Calu3 (cell line): ENCODE data around the gene MKRN1. TPM values are rescaled to one million over a fixed set of nuclear protein-coding genes. Genes with fewer than 3 reads are reported as not detected.

Source experiments
- Bru-seq: library from RNA; stranded (reverse); fragments of 400-500 nt; gene quantifications from one replicate; lab custom pipeline; 2021; lab: Mats Ljungman, UMichigan
- BruChase-seq, 2 experiments: library from RNA; stranded (reverse); fragments of 400-500 nt; gene quantifications; one replicate each; lab custom pipeline; 2021; lab: Mats Ljungman, UMichigan
- BruUV-seq: library from RNA; stranded (reverse); fragments of 400-500 nt; replicated peaks from 2 replicates; lab custom pipeline; 2021; lab: Mats Ljungman, UMichigan
- CTCF ChIA-PET: fragments of 300-600 bp; sonication (Branson Sonifier 250); formaldehyde crosslinking; loops from one replicate; lab custom pipeline; 2022; ENCODE audit warnings: antibody characterized with exemption; lab: Charles Lee
- DNase-seq: peaks from one replicate; pipeline ENCODE4 v3.0.0; 2022
- H3K27ac Mint-ChIP-seq: one replicate; pipeline ENCODE4 v1.8.0; 2022; ENCODE audit warnings: mixed read lengths; ENCODE audit not compliant: unreplicated experiment
- H3K27me3 Mint-ChIP-seq: one replicate; pipeline ENCODE4 v1.8.0; 2022; ENCODE audit warnings: mixed read lengths; ENCODE audit not compliant: unreplicated experiment
- H3K36me3 Mint-ChIP-seq: one replicate; pipeline ENCODE4 v1.8.0; 2022; ENCODE audit warnings: mild to moderate bottlenecking, moderate library complexity, mixed read lengths; ENCODE audit not compliant: insufficient read depth, unreplicated experiment
- H3K4me1 Mint-ChIP-seq: one replicate; pipeline ENCODE4 v1.8.0; 2022; ENCODE audit warnings: mild to moderate bottlenecking, low read depth, mixed read lengths; ENCODE audit not compliant: unreplicated experiment
- H3K4me3 Mint-ChIP-seq: one replicate; pipeline ENCODE4 v1.8.0; 2022; ENCODE audit warnings: mild to moderate bottlenecking, low read depth, moderate library complexity, mixed read lengths; ENCODE audit not compliant: unreplicated experiment
- H3K9me3 Mint-ChIP-seq: one replicate; pipeline ENCODE4 v1.8.0; 2022; ENCODE audit warnings: low read depth, mixed read lengths; ENCODE audit not compliant: unreplicated experiment
- CTCF ChIP-seq: fragments of 200-600 bp; IDR thresholded peaks from one replicate; pipeline ENCODE4 v1.8.0; 2022; ENCODE audit warnings: antibody characterized with exemption; ENCODE audit not compliant: unreplicated experiment
- intact Hi-C: fragments of 100-400 bp; cut with micrococcal nuclease; formaldehyde crosslinking; loops from one replicate; pipeline ENCODE4 v1.10.0; 2022; ENCODE audit not compliant: unreplicated experiment
- long read RNA-seq: library from polyadenylated mRNA; stranded (forward); transcript quantifications from one replicate; pipeline ENCODE4 v2.0.0, GENCODE V29; 2022
- total RNA-seq: library from RNA; stranded (reverse); gene quantifications from 2 replicates; pipeline ENCODE4 v1.2.3, GENCODE V29; 2022

The MKRN1 gene
- total RNA-seq, result 83.9 and 85.3 TPM in 2 replicates
- Bru-seq, nascent RNA, result percentile 85 among the genes with signal in this experiment
- percentile 91 among the genes with signal in this experiment for BruChase-seq, experiment 1, labeled RNA remaining after a 6-hour chase
- percentile 89 among the genes with signal in this experiment for BruChase-seq, experiment 2, labeled RNA remaining after a 2-hour chase
- long read RNA-seq, transcript MKRN1-201 (8 exons, 3,151 nt), result major isoform, 128 of 187 reads
- long read RNA-seq, transcript MKRN1-202 (5 exons, 1,601 nt), result minor isoform, 30 of 187 reads
- long read RNA-seq, partial matches to known transcripts, result 6 of 187 reads
- long read RNA-seq, other reads (novel, unspliced or antisense), result 20 of 187 reads

GRCh38 chr7:140479062-140479738 is at the start of gene MKRN1:
TSS of gene MKRN1 (minus strand) at chr7:140479505. CDS start at chr7:140479344, 161 bp downstream.
- DNase-seq, result peak; percentile 97
- Mint-ChIP-seq H3K4me1 (no peaks in the 10 kb centered on the region), H3K4me3 (peak within 1 kb of the TSS; percentile 77), H3K27ac (peak within 1 kb of the TSS; percentile 84), H3K9me3 (no peaks in the 10 kb centered on the region), H3K27me3 (no peaks in the 10 kb centered on the region), H3K36me3 (peaks cover 24% of the 10 kb centered on the region)
- no TSS peak for BruUV-seq
- intact Hi-C loops, result loop anchor here (5.0 to 10.0 kb wide), 3 partner anchors 33 to 422 kb away; partner anchors contain the start of gene KDM7A
- CTCF ChIA-PET, result no interaction called here
- TF ChIP-seq CTCF, result no peak

GRCh38 chr7:140526787-140527664 is 47.7 kb upstream of the MKRN1 start:
- CTCF ChIA-PET, result interaction anchor here (0.9 kb wide), 1 partner anchor 9 kb away, joined by 3 read pairs; no protein-coding TSS in a partner anchor
- Mint-ChIP-seq H3K27me3 (peaks cover 32% of the 10 kb centered on the region), H3K4me1 (peaks cover 13% of the 10 kb centered on the region), H3K4me3 (peak overlapping the region; percentile 67), H3K9me3 (no peaks in the 10 kb centered on the region), H3K27ac (no peak overlapping the region), H3K36me3 (peaks cover 4% of the 10 kb centered on the region)
- TF ChIP-seq CTCF, result no peak
- peak; percentile 17 for DNase-seq
- intact Hi-C loops, result no loop called here
- no TSS peak for BruUV-seq

GRCh38 chr7:140526214-140526613 is 46.9 kb upstream of the MKRN1 start:
- H3K27me3 Mint-ChIP-seq, result peaks cover 24% of the 10 kb centered on the region
- no peak overlapping the region for H3K4me3 Mint-ChIP-seq
- H3K9me3 Mint-ChIP-seq, result no peaks in the 10 kb centered on the region
- peaks cover 4% of the 10 kb centered on the region for H3K36me3 Mint-ChIP-seq
- no peak for DNase-seq
- no TSS peak for BruUV-seq
- no peak overlapping the region for H3K27ac Mint-ChIP-seq
- no peak for TF ChIP-seq CTCF
- peaks cover 13% of the 10 kb centered on the region for H3K4me1 Mint-ChIP-seq
- CTCF ChIA-PET, result interaction anchor here (0.5 to 0.9 kb wide), 3 partner anchors 8 to 122 kb away, joined by 3 to 9 read pairs (median 5); no protein-coding TSS in a partner anchor
- intact Hi-C loops, result no loop called here

GRCh38 chr7:140525743-140526142 is 46.4 kb upstream of the MKRN1 start:
- intact Hi-C loops, result no loop called here
- CTCF ChIA-PET, result interaction anchor here (0.6 kb wide), 1 partner anchor 122 kb away, joined by 9 read pairs; no protein-coding TSS in a partner anchor
- H3K4me3 Mint-ChIP-seq, result no peak overlapping the region
- H3K9me3 Mint-ChIP-seq, result no peaks in the 10 kb centered on the region
- peaks cover 13% of the 10 kb centered on the region for H3K4me1 Mint-ChIP-seq
- BruUV-seq, result no TSS peak
- no peak overlapping the region for H3K27ac Mint-ChIP-seq
- peaks cover 19% of the 10 kb centered on the region for H3K27me3 Mint-ChIP-seq
- TF ChIP-seq CTCF, result no peak
- peak; percentile 51 for DNase-seq
- H3K36me3 Mint-ChIP-seq, result peaks cover 4% of the 10 kb centered on the region
